Neural cell (in vitro differentiated cells): ENCODE measurements around the gene LTO1. TPM values are rescaled to one million over a fixed set of nuclear protein-coding genes. Genes with fewer than 3 reads are reported as not detected.

ENCODE experiments used
- H2AFZ ChIP-seq: fragments of 200-600, 300-800 bp; sonication (generic), shearing (Covaris generic); 2 replicates; pipeline ENCODE4 v1.6.0; 2014; ENCODE audit warnings: low read depth, mild to moderate bottlenecking, antibody characterized with exemption, low read length, moderate library complexity
- H3F3A ChIP-seq: fragments of 200-600 bp; shearing (Covaris generic); 2 replicates; pipeline ENCODE4 v1.6.1; 2016; ENCODE audit warnings: mild to moderate bottlenecking, moderate library complexity, mixed read lengths, antibody characterized with exemption, low read length; ENCODE audit not compliant: insufficient read depth, poor library complexity, severe bottlenecking
- H3K27ac ChIP-seq: fragments of 200-600, 300-800 bp; sonication (generic), shearing (Covaris generic); 2 replicates; pipeline ENCODE4 v1.5.1; 2014; ENCODE audit warnings: mild to moderate bottlenecking, low read length, moderate library complexity
- H3K27me3 ChIP-seq: fragments of 300-800, 200-600 bp; sonication (generic), shearing (Covaris generic); 2 replicates; pipeline ENCODE4 v1.6.0; 2014; ENCODE audit warnings: mild to moderate bottlenecking, low read depth, low read length, moderate library complexity; ENCODE audit not compliant: insufficient read depth
- H3K36me3 ChIP-seq: fragments of 300-800, 200-600 bp; sonication (generic), shearing (Covaris generic); 2 replicates; pipeline ENCODE4 v1.5.1; 2014; ENCODE audit warnings: mild to moderate bottlenecking, antibody characterized with exemption, low read length, moderate library complexity; ENCODE audit not compliant: insufficient read depth
- H3K4me2 ChIP-seq: fragments of 300-800, 200-600 bp; sonication (generic), shearing (Covaris generic); 2 replicates; pipeline ENCODE4 v1.6.0; 2014; ENCODE audit warnings: mild to moderate bottlenecking, low read length
- H3K4me3 ChIP-seq: fragments of 300-800, 200-600 bp; sonication (generic), shearing (Covaris generic); 2 replicates; pipeline ENCODE4 v1.5.1; 2014; ENCODE audit warnings: mild to moderate bottlenecking, low read length, moderate library complexity
- H3K79me2 ChIP-seq: fragments of 200-600 bp; shearing (Covaris generic); replicated peaks from 2 replicates; pipeline ENCODE4 v1.6.0; 2014; ENCODE audit warnings: mild to moderate bottlenecking, low read length, moderate library complexity; ENCODE audit not compliant: insufficient read depth
- H3K9ac ChIP-seq: fragments of 300-800, 200-600 bp; sonication (generic), shearing (Covaris generic); 2 replicates; pipeline ENCODE4 v1.6.1; 2016; ENCODE audit warnings: mild to moderate bottlenecking, low read length, mixed read lengths
- H3K9me2 ChIP-seq: fragments of 200-600 bp; shearing (Covaris generic); 2 replicates; pipeline ENCODE4 v1.6.1; 2016; ENCODE audit warnings: mild to moderate bottlenecking, low read length, mixed read lengths; ENCODE audit not compliant: insufficient read depth
- H3K9me3 ChIP-seq: fragments of 200-600, 300-800 bp; sonication (generic), shearing (Covaris generic); 2 replicates; pipeline ENCODE4 v1.6.1; 2016; ENCODE audit warnings: mild to moderate bottlenecking, mixed run types, low read length, moderate library complexity, mixed read lengths
- H4K20me1 ChIP-seq: fragments of 200-600 bp; shearing (Covaris generic); 2 replicates; pipeline ENCODE4 v1.6.1; 2016; ENCODE audit warnings: mild to moderate bottlenecking, mixed run types; ENCODE audit not compliant: insufficient read depth
- CTCF ChIP-seq: fragments of 450-650 bp; IDR thresholded peaks from 2 replicates; pipeline ENCODE4 v1.5.1; 2014; ENCODE audit warnings: antibody characterized with exemption, mild to moderate bottlenecking, moderate library complexity; ENCODE audit not compliant: poor library complexity, severe bottlenecking
- EP300 ChIP-seq: fragments of 450-650 bp; conservative IDR thresholded peaks from 2 replicates; pipeline ENCODE4 v1.6.1; 2014; ENCODE audit warnings: antibody characterized with exemption, mild to moderate bottlenecking, moderate library complexity; ENCODE audit not compliant: poor library complexity, severe bottlenecking
- EZH2 ChIP-seq: fragments of 200-600, 300-800 bp; shearing (Covaris generic), sonication (generic); IDR thresholded peaks from 2 replicates; pipeline ENCODE4 v1.6.1; 2014; ENCODE audit warnings: antibody characterized with exemption, low read length, borderline replicate concordance, mild to moderate bottlenecking; ENCODE audit not compliant: insufficient read depth, poor library complexity, severe bottlenecking
- MXI1 ChIP-seq: fragments of 450-650 bp; conservative IDR thresholded peaks from 2 replicates; pipeline ENCODE4 v1.6.1; 2014; ENCODE audit warnings: antibody characterized with exemption, mild to moderate bottlenecking; ENCODE audit not compliant: poor library complexity, severe bottlenecking
- POLR2AphosphoS5 ChIP-seq: IDR thresholded peaks from 2 replicates; pipeline ENCODE4 v1.6.1; 2012
- RAD21 ChIP-seq: fragments of 450-650 bp; conservative IDR thresholded peaks from 2 replicates; pipeline ENCODE4 v1.6.1; 2014; ENCODE audit warnings: antibody characterized with exemption, mild to moderate bottlenecking, moderate library complexity
- SMC3 ChIP-seq: fragments of 450-650 bp; conservative IDR thresholded peaks from 2 replicates; pipeline ENCODE4 v1.6.1; 2014; ENCODE audit warnings: antibody characterized with exemption, mild to moderate bottlenecking, moderate library complexity; ENCODE audit not compliant: poor library complexity
- TAF1 ChIP-seq: IDR thresholded peaks from 2 replicates; pipeline ENCODE4 v1.6.1; 2012; ENCODE audit warnings: low read depth
- polyA plus RNA-seq: library from polyadenylated mRNA; depleted of rRNA; stranded (reverse); fragments of >200 nt; gene quantifications from 2 replicates; pipeline ENCODE4 v1.2.3, GENCODE V29; 2014
- TF ChIP-seq, protein P1 (sequence below): IDR thresholded peaks from 2 replicates; pipeline ENCODE4 v1.6.1; 2012; ENCODE audit warnings: borderline replicate concordance

Gene LTO1
- polyA plus RNA-seq, 1 donor from 2014 or later = 44.4 TPM

- H3K4me3 ChIP-seq = no peak overlapping the region
- no peaks in the 10 kb centered on the region for H3K9me3 ChIP-seq
- H3K9ac ChIP-seq = no peak overlapping the region
- no peak overlapping the region for H3K27ac ChIP-seq
- H2AFZ ChIP-seq = no peak overlapping the region
- no peaks in the 10 kb centered on the region for H3K79me2 ChIP-seq
- H3K9me2 ChIP-seq = no peaks in the 10 kb centered on the region
- no peaks in the 10 kb centered on the region for H3K27me3 ChIP-seq
- H3K36me3 ChIP-seq = no peaks in the 10 kb centered on the region
- H4K20me1 ChIP-seq = no peaks in the 10 kb centered on the region
- TF ChIP-seq TAF1 = no peak
- no peak for TF ChIP-seq EZH2
- TF ChIP-seq, protein P1, sequence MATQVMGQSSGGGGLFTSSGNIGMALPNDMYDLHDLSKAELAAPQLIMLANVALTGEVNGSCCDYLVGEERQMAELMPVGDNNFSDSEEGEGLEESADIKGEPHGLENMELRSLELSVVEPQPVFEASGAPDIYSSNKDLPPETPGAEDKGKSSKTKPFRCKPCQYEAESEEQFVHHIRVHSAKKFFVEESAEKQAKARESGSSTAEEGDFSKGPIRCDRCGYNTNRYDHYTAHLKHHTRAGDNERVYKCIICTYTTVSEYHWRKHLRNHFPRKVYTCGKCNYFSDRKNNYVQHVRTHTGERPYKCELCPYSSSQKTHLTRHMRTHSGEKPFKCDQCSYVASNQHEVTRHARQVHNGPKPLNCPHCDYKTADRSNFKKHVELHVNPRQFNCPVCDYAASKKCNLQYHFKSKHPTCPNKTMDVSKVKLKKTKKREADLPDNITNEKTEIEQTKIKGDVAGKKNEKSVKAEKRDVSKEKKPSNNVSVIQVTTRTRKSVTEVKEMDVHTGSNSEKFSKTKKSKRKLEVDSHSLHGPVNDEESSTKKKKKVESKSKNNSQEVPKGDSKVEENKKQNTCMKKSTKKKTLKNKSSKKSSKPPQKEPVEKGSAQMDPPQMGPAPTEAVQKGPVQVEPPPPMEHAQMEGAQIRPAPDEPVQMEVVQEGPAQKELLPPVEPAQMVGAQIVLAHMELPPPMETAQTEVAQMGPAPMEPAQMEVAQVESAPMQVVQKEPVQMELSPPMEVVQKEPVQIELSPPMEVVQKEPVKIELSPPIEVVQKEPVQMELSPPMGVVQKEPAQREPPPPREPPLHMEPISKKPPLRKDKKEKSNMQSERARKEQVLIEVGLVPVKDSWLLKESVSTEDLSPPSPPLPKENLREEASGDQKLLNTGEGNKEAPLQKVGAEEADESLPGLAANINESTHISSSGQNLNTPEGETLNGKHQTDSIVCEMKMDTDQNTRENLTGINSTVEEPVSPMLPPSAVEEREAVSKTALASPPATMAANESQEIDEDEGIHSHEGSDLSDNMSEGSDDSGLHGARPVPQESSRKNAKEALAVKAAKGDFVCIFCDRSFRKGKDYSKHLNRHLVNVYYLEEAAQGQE = no peak
- TF ChIP-seq RAD21 = no peak
- TF ChIP-seq POLR2AphosphoS5 = no peak
- TF ChIP-seq SMC3 = no peak
- TF ChIP-seq EP300 = no peak
- no peak for TF ChIP-seq CTCF
- no peak for TF ChIP-seq MXI1
- no peak overlapping the region for H3K4me2 ChIP-seq
- no peaks in the 10 kb centered on the region for H3F3A ChIP-seq
These were observed 17.7 kb downstream of the LTO1 start for GRCh38 chr11:69657456-69657910.

DNA sequence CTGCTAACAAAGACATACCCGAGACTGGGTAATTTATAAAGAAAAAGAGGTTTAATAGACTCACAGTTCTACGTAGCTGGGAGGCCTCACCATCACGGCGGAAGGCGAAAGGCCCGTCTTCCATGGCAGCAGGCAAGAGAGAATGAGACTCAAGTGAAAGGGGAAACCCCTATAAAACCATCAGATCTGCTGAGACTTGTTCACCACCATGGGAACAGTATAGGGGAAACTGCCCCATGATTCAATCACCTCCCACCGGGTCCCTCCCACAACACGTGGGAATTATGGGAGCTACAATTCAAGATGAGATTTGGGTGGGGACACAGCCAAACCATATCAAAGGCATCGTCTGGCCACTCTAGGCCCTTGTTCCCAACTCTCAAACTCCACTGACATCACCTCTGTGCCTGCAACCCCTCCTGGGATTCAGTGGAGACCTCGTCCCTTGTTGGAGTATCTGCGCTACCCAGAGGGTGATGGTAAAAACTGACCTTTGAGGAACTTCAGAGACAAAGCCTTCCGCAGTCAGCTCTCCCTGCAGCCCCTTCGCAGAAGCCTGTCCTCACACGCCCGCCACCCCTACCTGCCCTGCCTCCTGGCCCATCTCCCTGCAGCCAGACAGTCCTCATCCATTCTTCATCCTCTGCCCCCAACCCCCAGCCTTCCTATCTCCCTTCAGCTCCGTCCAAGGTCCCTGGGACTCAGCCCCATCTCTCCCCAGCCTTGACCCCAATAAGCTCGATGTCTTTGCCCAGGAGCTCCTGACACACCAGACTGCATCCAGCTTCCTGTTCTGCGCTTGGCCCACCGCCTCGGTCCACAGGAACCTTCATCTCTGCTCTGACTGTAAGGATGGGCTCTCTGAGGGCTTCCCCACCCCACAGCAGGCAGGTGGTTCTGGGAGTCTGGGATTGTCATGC, 18.4 kb downstream of the LTO1 start:
- Histone ChIP-seq H3K27me3 (no peaks in the 10 kb centered on the region), H3K79me2 (no peaks in the 10 kb centered on the region), H2AFZ (no peak overlapping the region)

More for the DNA sequence above, 18.4 kb downstream of the LTO1 start:
- H3K36me3 ChIP-seq = no peaks in the 10 kb centered on the region
- H3K9me2 ChIP-seq = no peaks in the 10 kb centered on the region
- H3K9ac ChIP-seq = no peak overlapping the region
- TF ChIP-seq TAF1 = no peak
- no peak for TF ChIP-seq RAD21
- TF ChIP-seq SMC3 = no peak
- TF ChIP-seq, protein P1 = no peak
- H3K27ac ChIP-seq = no peak overlapping the region
- H3K4me3 ChIP-seq = no peak overlapping the region
- no peaks in the 10 kb centered on the region for H3K9me3 ChIP-seq
- no peaks in the 10 kb centered on the region for H3F3A ChIP-seq
- H3K4me2 ChIP-seq = no peak overlapping the region
- no peaks in the 10 kb centered on the region for H4K20me1 ChIP-seq
